ENCODE measurements around the gene TBCD. TPM values are rescaled to one million over a fixed set of nuclear protein-coding genes. Genes with fewer than 3 reads are reported as not detected.

The TBCD gene
- total RNA-seq, 1 experiment from 2014 or later, result 173 TPM

GRCh38 chr17:82828875-82829487, 77.1 kb downstream of the TBCD start:
- H3K27ac Mint-ChIP-seq, result no peak overlapping the region; the same call in 1 of the 2 replicates
- H3K27me3 Mint-ChIP-seq (ENCODE audit: low read depth), result no peaks in the 10 kb centered on the region
- 0 out of 2 replicates have a peak, but pooled peaks cover 3% of the 10 kb centered on the region for H3K4me1 Mint-ChIP-seq
- ChIA-PET POLR2A (no interaction called here), CTCF (interaction anchor here (1.5 kb wide), 1 partner anchor 89 kb away, joined by 4 read pairs; no protein-coding TSS in a partner anchor)
- no peak overlapping the region for H3K4me3 Mint-ChIP-seq
- ATAC-seq (no peak), DNase-seq (ENCODE audit: low spot score) (no peak)
- peaks cover 15% of the 10 kb centered on the region for H3K9me3 Mint-ChIP-seq
- H3K36me3 Mint-ChIP-seq, result peaks cover 39% of the 10 kb centered on the region
- no peak for TF ChIP-seq MXD4 (CRISPR knock-in tag; IDR thresholded peaks at IDR 0.05; ENCODE audit: borderline replicate concordance)
- TF ChIP-seq ZNF317 (CRISPR knock-in tag; IDR thresholded peaks at IDR 0.05; ENCODE audit: borderline replicate concordance, low read depth), result no peak
- TF ChIP-seq ZNF416 (CRISPR knock-in tag; IDR thresholded peaks at IDR 0.05), result no peak
- no peak for TF ChIP-seq ZSCAN18 (CRISPR knock-in tag; IDR thresholded peaks at IDR 0.05)
- no peak for TF ChIP-seq ZNF263 (CRISPR knock-in tag; IDR thresholded peaks at IDR 0.05; ENCODE audit: low read depth)
- TF ChIP-seq NFYB (CRISPR knock-in tag; conservative IDR thresholded peaks at IDR 0.05; ENCODE audit: low read depth), result no peak
- no peak for TF ChIP-seq TEAD4 (CRISPR knock-in tag; IDR thresholded peaks at IDR 0.05)
- no peak for TF ChIP-seq HMGA2 (CRISPR knock-in tag; IDR thresholded peaks at IDR 0.05)
- no peak for TF ChIP-seq MYBL2 (CRISPR knock-in tag; IDR thresholded peaks at IDR 0.05)
- TF ChIP-seq NR2C2 (CRISPR knock-in tag; IDR thresholded peaks at IDR 0.05), result no peak
- TF ChIP-seq ZBTB43 (CRISPR knock-in tag; IDR thresholded peaks at IDR 0.05), result no peak
- TF ChIP-seq ARID4B (CRISPR knock-in tag; IDR thresholded peaks at IDR 0.05; ENCODE audit: borderline replicate concordance), result no peak
- no peak for TF ChIP-seq CDX4 (CRISPR knock-in tag; IDR thresholded peaks at IDR 0.05; ENCODE audit: borderline replicate concordance)
- no peak for TF ChIP-seq E2F4 (CRISPR knock-in tag; IDR thresholded peaks at IDR 0.05; ENCODE audit: borderline replicate concordance, low read depth)
- no peak for TF ChIP-seq MLX (CRISPR knock-in tag; IDR thresholded peaks at IDR 0.05)
- no peak for TF ChIP-seq ZNF121 (CRISPR knock-in tag; IDR thresholded peaks at IDR 0.05)
- TF ChIP-seq GRHL2 (CRISPR knock-in tag; IDR thresholded peaks at IDR 0.05; ENCODE audit: insufficient replicate concordance, severe bottlenecking), result no peak
